GM21717 (cell line): ENCODE measurements around the gene RETREG3.
"Not testable (repeated sequence)": the region's sequence is repeated elsewhere in the genome, so short reads cannot be mapped to it uniquely, and the experiment has no call there.

Experiments used
- ATAC-seq: cut with Tn5 transposase; IDR thresholded peaks from one replicate; pipeline ENCODE4 v1.9.1; 2021; ENCODE audit warnings: mild to moderate bottlenecking, moderate library complexity; ENCODE audit not compliant: unreplicated experiment

The RETREG3 gene

GRCh38 chr17:42554250-42555121 is 54.7 kb downstream of the RETREG3 start:
- ATAC-seq = peak; percentile 50

DNA sequence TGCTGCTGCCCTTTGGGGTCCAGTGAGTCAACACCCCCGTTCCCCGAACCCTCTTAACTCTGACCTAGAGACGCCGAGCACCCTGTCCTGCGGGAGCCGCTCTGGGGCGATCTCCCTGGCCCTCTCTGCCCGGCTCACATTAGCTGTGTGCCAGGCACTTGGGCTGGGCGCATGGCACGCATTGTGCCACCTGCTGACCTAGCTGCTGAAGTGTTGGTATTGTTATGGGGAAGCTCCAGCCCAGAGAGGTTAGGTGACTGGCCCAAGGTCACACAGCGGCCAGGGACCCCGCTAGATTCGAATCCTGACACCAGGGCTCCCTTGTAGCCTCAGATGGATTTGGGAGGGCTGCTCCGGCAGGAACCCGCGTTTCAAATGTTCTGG is 55.3 kb downstream of the RETREG3 start:
- no peak for ATAC-seq

GRCh38 chr17:42553161-42553818 is 55.9 kb downstream of the RETREG3 start:
- ATAC-seq = no peak

DNA sequence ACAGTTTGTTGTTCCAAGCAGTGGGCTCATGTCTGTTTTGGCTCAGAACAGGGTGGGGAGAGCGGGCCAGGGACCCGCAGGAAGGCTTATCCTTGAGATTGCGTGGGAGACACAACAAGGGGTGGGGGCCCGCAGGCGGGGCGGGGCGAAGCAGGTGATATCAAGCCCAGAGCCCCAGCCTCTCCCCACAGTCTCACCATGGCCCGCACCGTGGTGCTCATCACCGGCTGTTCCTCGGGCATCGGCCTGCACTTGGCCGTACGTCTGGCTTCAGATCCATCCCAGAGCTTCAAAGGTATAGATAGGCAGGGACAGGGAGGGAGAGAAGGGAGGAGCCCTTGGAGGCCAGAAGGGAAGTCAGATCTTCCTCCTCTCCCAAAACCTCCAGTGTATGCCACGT is 56.4 kb downstream of the RETREG3 start, which contains the start of gene HSD17B1:
HSD17B1 (plus strand) TSS at position 188 of the 400 bp plus-strand sequence; CDS start at position 199, 11 bp downstream.
- ATAC-seq = not testable (repeated sequence)

GRCh38 chr17:42548993-42549755 is 60.0 kb downstream of the RETREG3 start:
- ATAC-seq = no peak

DNA sequence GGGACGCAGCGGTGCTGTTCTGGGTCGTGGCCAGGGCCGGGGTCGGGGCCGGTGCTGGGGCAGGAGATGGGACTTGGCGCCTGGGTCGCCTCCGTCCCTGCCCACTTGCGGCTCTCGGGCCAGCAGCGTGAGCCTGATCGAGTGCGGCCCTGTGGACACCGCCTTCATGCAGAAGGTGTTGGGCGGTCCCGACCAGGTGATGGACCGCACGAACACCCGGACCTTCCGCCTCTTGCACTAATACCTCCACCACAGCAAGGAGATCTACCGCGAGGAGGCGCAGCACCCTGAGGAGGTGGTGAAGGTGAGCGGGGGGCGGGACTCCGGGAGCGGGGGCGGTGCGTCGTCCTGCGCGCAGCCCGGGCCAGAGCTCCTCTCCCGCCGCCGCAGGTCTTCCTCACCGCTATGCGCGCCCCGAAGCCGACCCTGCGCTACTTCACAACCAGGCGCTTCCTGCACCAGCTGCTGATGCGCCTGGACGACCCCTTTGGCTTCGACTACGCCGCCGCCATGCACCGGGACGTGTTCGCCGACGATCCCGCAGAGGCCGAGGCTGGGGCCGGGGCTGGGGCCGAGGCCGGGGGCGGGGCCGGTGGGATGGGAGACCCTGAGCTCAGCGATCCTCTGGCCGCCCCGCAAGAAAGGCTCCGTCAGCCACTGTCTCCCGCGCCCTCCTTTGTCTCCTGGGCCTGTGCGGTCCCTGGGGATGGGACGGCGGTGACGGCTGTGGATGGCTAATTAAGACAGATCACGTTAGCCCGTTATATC is 60.9 kb downstream of the RETREG3 start:
- ATAC-seq = no peak

- ATAC-seq = no peak
Observed at GRCh38 chr17:42547698-42548069, 61.5 kb downstream of the RETREG3 start.

- ATAC-seq = no peak
Observed at GRCh38 chr17:42547001-42547461, 62.1 kb downstream of the RETREG3 start.

DNA sequence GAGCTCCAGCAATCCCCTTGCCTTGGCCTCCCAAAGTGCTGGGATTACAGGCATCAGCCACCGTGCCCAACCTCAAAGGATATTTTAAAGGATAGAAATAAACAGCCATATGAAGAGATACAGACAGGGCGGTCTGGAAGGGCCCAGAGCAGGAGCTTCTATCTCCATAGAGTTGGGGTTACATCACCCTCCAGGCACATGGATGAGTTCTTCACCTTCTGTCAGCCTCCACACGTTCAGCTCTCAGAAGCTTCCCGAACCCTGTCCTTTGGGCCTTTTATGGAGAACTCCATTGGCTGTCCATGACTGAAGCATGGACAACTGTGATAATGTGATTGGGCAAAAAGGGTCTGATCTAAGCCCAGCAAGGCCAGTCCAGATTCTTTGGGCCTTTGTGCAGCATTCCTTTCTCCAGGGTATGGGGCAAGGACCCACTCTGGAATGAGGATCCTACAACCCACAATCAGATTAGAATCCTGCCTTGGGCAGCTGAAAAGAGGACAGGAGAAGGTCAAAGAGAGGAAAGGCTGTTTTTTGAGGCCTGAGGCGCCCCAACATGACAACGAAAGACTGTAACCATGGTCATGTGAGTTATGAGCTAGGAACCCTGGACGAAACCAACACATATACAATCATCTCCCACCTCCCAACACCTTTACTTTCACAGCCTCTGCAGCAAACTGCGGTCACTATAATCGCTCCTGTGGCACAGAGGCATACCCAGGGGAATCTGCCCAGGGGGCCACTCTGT is 63.2 kb downstream of the RETREG3 start:
- not testable (repeated sequence) for ATAC-seq

- ATAC-seq = no peak
Observed at GRCh38 chr17:42544874-42545283, 64.3 kb downstream of the RETREG3 start.

- ATAC-seq = no peak
Observed at GRCh38 chr17:42543190-42544079, 65.7 kb downstream of the RETREG3 start.

GRCh38 chr17:42541041-42541833 is 67.9 kb downstream of the RETREG3 start:
- ATAC-seq = no peak

DNA sequence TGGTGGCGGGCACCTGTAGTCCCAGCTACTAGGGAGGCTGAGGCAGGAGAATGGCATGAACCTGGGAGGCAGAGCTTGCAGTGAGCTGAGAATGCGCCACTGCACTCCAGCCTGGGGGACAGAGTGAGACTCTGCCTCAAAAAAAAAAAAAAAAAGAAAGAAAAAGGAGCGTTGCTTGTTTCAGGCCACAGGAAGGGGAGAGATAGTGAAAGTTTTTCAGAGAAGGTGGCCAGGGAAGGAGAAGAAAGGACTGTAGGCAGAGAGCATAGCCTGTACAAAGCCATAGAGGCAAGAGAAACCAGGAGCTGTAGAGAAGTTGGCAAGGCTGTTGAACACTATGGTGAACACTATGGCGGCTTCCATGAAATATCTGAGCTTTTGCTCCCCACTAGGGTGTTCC is 68.6 kb downstream of the RETREG3 start:
- ATAC-seq = not testable (repeated sequence)

- no peak for ATAC-seq
Observed at GRCh38 chr17:42538482-42538881, 70.7 kb downstream of the RETREG3 start.

GRCh38 chr17:42537826-42538451 is 71.2 kb downstream of the RETREG3 start:
- no peak for ATAC-seq

GRCh38 chr17:42537156-42537805 is 71.9 kb downstream of the RETREG3 start:
- ATAC-seq = no peak
